Measurements from ENCODE around the gene AP2M1. TPM values are rescaled to one million over a fixed set of nuclear protein-coding genes. Genes with fewer than 3 reads are reported as not detected.
A peak's percentile ranks its signal among the peaks of the same experiment; 100 is the strongest.

AP2M1 gene
- total and polyA plus RNA-seq, 10 of the 15 experiments (the other 5 are each of a cell fraction or from before 2014, with no cell fraction given): 65.6 to 356 (median 161) TPM

DNA sequence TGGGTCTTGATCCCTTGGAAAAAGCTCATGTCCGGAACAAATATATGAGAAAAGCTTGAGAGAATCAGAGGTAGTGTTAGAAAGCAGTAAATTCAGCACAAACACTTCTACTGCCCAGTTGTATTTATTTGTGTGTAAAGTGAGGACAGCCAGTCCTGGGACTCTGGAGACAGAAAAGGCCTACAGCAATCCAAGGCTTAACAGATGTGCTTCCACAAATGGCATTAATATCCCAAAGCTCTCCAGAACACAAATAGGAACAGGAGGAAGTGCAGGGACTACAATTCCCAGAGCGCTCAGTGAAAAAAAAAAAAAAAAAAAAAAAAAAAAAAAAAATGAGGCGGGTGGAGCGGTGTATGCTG lies 390 bp upstream of the AP2M1 start:
- SMC1A ChIA-PET (ENCODE audit: uncharacterized antibody, unreplicated experiment): interaction anchor here (1.0 to 1.3 kb wide), 3 partner anchors 11 to 22 kb away, joined by 3 to 5 read pairs (median 4); partner anchors contain the start of gene ABCF3
- Histone ChIP-seq H3K9ac (ENCODE audit: control insufficient read depth, insufficient read depth, low read length) (0 out of 2 replicates have a peak overlapping the region, but pooled peaks have one; percentile 4), H3K27me3 (replicated peaks in 1 of 2; ENCODE audit: control insufficient read depth in 2 of 2, insufficient read depth in 2 of 2, low read length in 1 of 2) (no peaks in the 10 kb centered on the region), H3K9me3 (replicated peaks; ENCODE audit: control insufficient read depth, insufficient read depth, low read length) (no peaks in the 10 kb centered on the region), H3K4me1 (ENCODE audit: control insufficient read depth, insufficient read depth, low read length) (peaks cover 9% of the 10 kb centered on the region), H3K36me3 (ENCODE audit: control insufficient read depth in 2 of 2, insufficient read depth in 2 of 2, low read length in 1 of 2) (peaks cover 4 to 8% of the 10 kb centered on the region in 2 experiments; a peak in 3 of 4 replicates), H4K20me1 (ENCODE audit: control insufficient read depth, insufficient read depth) (no peaks in the 10 kb centered on the region), H2AFZ (ENCODE audit: control insufficient read depth, low read depth, low read length) (peak overlapping the region; percentile 31), H3K79me2 (ENCODE audit: control insufficient read depth, insufficient read depth, low read length) (peaks cover 31% of the 10 kb centered on the region), H3K4me3 (no peak overlapping the region), H3K4me2 (ENCODE audit: control insufficient read depth, insufficient read depth) (peak overlapping the region; percentile 7; the same call in 1 of the 2 replicates), H3K27ac (ENCODE audit: control insufficient read depth, insufficient read depth) (no peak overlapping the region)
- 39% methylated on average over 2 of the region's 4 CpGs for WGBS (ENCODE audit: insufficient coverage, insufficient replicate concordance, low lambda C conversion rate, missing lambda C conversion rate)
- in situ Hi-C loops (cut with MboI): no loop called here
- intact Hi-C loops (cut with micrococcal nuclease; ENCODE audit: unreplicated experiment): loop anchor here (1.0 to 2.0 kb wide), 3 partner anchors 11 to 125 kb away; partner anchors contain the start of genes EIF2B5 and PSMD2
- no peak for DNase-seq (ENCODE audit: low read depth, low spot score)
- POLR2A ChIA-PET: interaction anchor here (0.6 to 2.8 kb wide), 11 partner anchors 8 to 87 kb away, joined by 3 to 16 read pairs (median 5); partner anchors contain the start of genes ABCF3 and CAMK2N2
- BruUV-seq (replicated peaks): no TSS peak
- RAD21 ChIA-PET (ENCODE audit: unreplicated experiment): interaction anchor here (0.9 to 1.2 kb wide), 2 partner anchors 19 to 29 kb away, joined by 3 to 5 read pairs; partner anchors contain the start of gene DVL3
- no peak for ATAC-seq
- CTCF ChIA-PET: interaction anchor here (1.5 to 2.3 kb wide), 2 partner anchors 53 to 279 kb away, joined by 3 to 12 read pairs; no protein-coding TSS in a partner anchor
- no peak for FAIRE-seq
- no peak for TF ChIP-seq NFXL1 (IDR thresholded peaks at IDR 0.05; ENCODE audit: borderline replicate concordance)
- TF ChIP-seq, protein P1, sequence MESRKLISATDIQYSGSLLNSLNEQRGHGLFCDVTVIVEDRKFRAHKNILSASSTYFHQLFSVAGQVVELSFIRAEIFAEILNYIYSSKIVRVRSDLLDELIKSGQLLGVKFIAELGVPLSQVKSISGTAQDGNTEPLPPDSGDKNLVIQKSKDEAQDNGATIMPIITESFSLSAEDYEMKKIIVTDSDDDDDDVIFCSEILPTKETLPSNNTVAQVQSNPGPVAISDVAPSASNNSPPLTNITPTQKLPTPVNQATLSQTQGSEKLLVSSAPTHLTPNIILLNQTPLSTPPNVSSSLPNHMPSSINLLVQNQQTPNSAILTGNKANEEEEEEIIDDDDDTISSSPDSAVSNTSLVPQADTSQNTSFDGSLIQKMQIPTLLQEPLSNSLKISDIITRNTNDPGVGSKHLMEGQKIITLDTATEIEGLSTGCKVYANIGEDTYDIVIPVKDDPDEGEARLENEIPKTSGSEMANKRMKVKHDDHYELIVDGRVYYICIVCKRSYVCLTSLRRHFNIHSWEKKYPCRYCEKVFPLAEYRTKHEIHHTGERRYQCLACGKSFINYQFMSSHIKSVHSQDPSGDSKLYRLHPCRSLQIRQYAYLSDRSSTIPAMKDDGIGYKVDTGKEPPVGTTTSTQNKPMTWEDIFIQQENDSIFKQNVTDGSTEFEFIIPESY (IDR thresholded peaks at IDR 0.05): no peak
- no peak for TF ChIP-seq YY1 (IDR thresholded peaks at IDR 0.05; ENCODE audit: low read depth, low read length)
- no peak for TF ChIP-seq DPF2 (IDR thresholded peaks at IDR 0.05)
- peak; percentile 22; the same call in 1 of the 2 replicates for TF ChIP-seq MXI1 (IDR thresholded peaks at IDR 0.05; ENCODE audit: low read depth, low read length)
- no peak for TF ChIP-seq PML (IDR thresholded peaks at IDR 0.05; ENCODE audit: low read length)
- TF ChIP-seq ZNF384 (IDR thresholded peaks at IDR 0.05; ENCODE audit: borderline replicate concordance, low read depth, low read length): peak; percentile 100
- TF ChIP-seq IRF4 (IDR thresholded peaks at IDR 0.05; ENCODE audit: low read depth, low read length): no peak
- no peak for TF ChIP-seq BCL11A (IDR thresholded peaks at IDR 0.05; ENCODE audit: low read depth, low read length)
- TF ChIP-seq, protein P2, sequence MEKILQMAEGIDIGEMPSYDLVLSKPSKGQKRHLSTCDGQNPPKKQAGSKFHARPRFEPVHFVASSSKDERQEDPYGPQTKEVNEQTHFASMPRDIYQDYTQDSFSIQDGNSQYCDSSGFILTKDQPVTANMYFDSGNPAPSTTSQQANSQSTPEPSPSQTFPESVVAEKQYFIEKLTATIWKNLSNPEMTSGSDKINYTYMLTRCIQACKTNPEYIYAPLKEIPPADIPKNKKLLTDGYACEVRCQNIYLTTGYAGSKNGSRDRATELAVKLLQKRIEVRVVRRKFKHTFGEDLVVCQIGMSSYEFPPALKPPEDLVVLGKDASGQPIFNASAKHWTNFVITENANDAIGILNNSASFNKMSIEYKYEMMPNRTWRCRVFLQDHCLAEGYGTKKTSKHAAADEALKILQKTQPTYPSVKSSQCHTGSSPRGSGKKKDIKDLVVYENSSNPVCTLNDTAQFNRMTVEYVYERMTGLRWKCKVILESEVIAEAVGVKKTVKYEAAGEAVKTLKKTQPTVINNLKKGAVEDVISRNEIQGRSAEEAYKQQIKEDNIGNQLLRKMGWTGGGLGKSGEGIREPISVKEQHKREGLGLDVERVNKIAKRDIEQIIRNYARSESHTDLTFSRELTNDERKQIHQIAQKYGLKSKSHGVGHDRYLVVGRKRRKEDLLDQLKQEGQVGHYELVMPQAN (conservative IDR thresholded peaks at IDR 0.05): no peak
- TF ChIP-seq, protein P3, sequence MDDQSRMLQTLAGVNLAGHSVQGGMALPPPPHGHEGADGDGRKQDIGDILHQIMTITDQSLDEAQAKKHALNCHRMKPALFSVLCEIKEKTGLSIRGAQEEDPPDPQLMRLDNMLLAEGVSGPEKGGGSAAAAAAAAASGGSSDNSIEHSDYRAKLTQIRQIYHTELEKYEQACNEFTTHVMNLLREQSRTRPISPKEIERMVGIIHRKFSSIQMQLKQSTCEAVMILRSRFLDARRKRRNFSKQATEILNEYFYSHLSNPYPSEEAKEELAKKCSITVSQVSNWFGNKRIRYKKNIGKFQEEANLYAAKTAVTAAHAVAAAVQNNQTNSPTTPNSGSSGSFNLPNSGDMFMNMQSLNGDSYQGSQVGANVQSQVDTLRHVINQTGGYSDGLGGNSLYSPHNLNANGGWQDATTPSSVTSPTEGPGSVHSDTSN (IDR thresholded peaks at IDR 0.05; ENCODE audit: insufficient replicate concordance, low read depth, low read length): no peak
- TF ChIP-seq, protein P4, sequence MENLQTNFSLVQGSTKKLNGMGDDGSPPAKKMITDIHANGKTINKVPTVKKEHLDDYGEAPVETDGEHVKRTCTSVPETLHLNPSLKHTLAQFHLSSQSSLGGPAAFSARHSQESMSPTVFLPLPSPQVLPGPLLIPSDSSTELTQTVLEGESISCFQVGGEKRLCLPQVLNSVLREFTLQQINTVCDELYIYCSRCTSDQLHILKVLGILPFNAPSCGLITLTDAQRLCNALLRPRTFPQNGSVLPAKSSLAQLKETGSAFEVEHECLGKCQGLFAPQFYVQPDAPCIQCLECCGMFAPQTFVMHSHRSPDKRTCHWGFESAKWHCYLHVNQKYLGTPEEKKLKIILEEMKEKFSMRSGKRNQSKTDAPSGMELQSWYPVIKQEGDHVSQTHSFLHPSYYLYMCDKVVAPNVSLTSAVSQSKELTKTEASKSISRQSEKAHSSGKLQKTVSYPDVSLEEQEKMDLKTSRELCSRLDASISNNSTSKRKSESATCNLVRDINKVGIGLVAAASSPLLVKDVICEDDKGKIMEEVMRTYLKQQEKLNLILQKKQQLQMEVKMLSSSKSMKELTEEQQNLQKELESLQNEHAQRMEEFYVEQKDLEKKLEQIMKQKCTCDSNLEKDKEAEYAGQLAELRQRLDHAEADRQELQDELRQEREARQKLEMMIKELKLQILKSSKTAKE (IDR thresholded peaks at IDR 0.05; ENCODE audit: low read depth, poor library complexity, severe bottlenecking): no peak
- no peak for TF ChIP-seq JUND (IDR thresholded peaks at IDR 0.05; ENCODE audit: low read depth, low read length)
- no peak for TF ChIP-seq RBBP5 (conservative IDR thresholded peaks at IDR 0.05)
- no peak for TF ChIP-seq FOXM1 (IDR thresholded peaks at IDR 0.05; ENCODE audit: low read depth, low read length)
- no peak for TF ChIP-seq CHD1 (IDR thresholded peaks at IDR 0.05; ENCODE audit: low read depth, low read length)

Measured in GM12878 (cell line).